Measurements from ENCODE around the gene PGD.
A peak's percentile ranks its signal among the peaks of the same experiment; 100 is the strongest.
"Not testable (repeated sequence)": the region's sequence is repeated elsewhere in the genome, so short reads cannot be mapped to it uniquely, and the experiment has no call there.

Gene PGD

GRCh38 chr1:10389271-10389973, 9.4 kb upstream of the PGD start:
- H3K27ac ChIP-seq = peak overlapping the region in 5 of 21 experiments; percentile 14 to 79 (median 34)
- H3K4me3 ChIP-seq = no peak overlapping the region

DNA sequence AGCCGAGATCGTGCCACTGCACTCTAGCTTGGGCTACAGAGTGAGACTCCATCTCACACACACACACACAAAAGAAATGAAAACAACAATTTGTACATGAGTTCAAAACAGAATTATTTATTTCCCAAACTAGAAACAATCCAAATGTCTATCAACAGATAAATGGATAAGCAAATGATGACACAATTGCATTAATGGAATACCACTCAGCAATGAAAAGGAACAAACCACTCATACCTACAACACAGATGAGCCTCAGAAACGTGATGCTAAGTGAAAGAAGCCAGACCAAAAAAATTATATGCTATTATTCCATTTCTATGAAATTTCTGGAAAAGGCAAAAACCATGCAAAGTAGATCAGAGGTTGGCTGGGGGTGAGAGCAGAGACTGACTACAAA, 2.0 kb upstream of the PGD start:
- Histone ChIP-seq H3K4me3 (no peak overlapping the region), H3K27ac (no peak overlapping the region)

DNA sequence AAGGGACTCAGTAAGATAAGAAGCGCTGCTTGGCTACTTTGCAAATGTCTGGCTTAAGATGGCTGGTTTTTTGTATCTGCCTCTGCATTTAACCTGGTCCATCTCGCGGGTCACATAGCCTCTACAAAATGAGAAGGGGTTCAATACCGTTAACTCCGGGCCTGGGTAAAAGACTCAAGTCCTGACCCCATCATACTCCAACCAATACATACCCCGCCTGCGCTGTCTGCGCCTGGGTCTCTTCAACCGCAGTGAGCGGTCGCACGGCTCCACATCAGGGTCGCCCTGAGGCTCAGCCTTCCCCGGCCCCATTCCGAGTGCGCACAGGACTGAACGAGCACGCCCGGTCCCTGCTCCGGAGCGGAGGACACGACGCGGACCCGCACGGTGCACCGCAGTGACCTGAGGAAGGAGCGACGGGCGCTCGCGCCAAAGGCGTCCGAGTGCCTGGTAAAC, 558 bp upstream of the PGD start:
- Histone ChIP-seq H3K27ac (peak overlapping the region in 15 of 21 experiments; percentile 35 to 93 (median 76)), H3K4me3 (peak overlapping the region; percentile 78 to 97 (median 92))

- Histone ChIP-seq H3K27ac (peak overlapping the region in 20 of 21 experiments; percentile 74 to 94 (median 89)), H3K4me3 (peak overlapping the region; percentile 78 to 97 (median 92))
These were observed 629 bp downstream of the PGD start for GRCh38 chr1:10399444-10399941.

DNA sequence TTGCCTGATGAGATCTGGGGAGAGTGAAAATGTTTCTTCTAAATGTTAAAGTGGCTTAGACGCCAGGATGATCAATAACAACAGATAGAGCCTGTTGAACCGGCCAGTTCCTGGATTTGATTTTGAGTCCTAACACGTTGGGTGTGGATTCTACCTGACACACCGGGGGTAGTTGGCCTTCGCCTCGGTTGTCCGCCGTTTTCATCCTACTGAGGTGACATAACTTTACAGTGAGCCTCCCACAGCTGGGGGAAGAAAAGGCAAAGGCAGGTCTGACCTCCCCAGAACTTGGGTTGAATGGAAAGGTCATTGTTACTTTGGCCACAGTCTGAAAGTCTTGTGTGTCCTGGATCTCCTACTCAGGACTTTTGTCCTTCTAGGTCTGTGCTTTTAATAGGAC, 1.1 kb downstream of the PGD start:
- Histone ChIP-seq H3K27ac (peak overlapping the region in 17 of 21 experiments; percentile 27 to 93 (median 88)), H3K4me3 (peak overlapping the region; percentile 78 to 97 (median 92))

- Histone ChIP-seq H3K27ac (peak overlapping the region in 3 of 21 experiments; percentile 3 to 93 (median 18)), H3K4me3 (no peak overlapping the region)
These were observed 2.4 kb downstream of the PGD start for GRCh38 chr1:10401281-10401680.

- H3K27ac ChIP-seq = no peak overlapping the region
These were observed 3.9 kb downstream of the PGD start for GRCh38 chr1:10402729-10403274.

DNA sequence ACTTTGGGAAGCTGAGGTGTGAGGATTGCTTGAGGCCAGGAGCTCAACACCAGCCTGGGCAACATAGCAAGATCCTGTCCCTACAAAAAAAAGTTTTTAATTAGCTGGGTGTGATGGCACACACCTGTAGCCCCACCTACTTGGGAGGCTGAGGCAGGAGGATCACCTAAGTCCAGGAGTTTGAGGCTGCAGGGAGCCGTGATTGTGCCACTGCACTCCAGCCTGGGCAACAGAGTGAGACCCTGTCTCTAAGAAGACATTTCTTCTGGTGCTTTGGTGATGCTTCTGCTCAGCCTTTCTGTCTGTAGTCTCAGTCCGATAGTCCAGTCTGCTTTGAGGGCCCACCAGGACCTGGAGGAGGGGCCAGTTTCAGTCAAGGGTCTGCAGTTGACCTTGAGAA, 8.3 kb downstream of the PGD start:
- Histone ChIP-seq H3K4me3 (no peak overlapping the region), H3K27ac (no peak overlapping the region)

More at GRCh38 chr1:10402729-10403274, 3.9 kb downstream of the PGD start:
- no peak overlapping the region for H3K4me3 ChIP-seq

GRCh38 chr1:10415211-10415930, 16.5 kb downstream of the PGD start:
- Histone ChIP-seq H3K27ac (peak overlapping the region in 13 of 21 experiments; percentile 3 to 69 (median 42)), H3K4me3 (no peak overlapping the region)

GRCh38 chr1:10415967-10416366, 17.1 kb downstream of the PGD start:
- peak overlapping the region in 8 of 21 experiments; percentile 11 to 69 (median 44) for H3K27ac ChIP-seq
- not testable (repeated sequence) for H3K4me3 ChIP-seq

DNA sequence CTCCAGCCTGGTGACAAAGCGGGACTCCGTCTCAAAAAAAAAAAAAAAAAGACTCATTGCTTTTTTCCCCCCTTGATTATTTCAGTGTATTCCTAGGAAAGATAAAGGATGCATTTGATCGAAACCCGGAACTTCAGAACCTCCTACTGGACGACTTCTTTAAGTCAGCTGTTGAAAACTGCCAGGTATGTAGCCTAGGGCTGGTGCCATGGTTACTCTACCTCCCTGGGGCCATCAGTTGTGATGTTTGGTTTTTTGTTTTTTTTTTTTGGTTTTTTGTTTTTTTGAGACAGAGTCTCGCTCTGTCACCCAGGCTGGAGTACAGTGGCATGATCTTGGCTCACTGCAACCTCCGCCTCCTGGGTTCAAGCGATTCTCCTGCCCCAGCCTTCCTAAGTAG, 19.9 kb downstream of the PGD start:
- not testable (repeated sequence) for H3K27ac ChIP-seq, H3K4me3 ChIP-seq

- no peak overlapping the region for H3K27ac ChIP-seq
- H3K4me3 ChIP-seq = no peak overlapping the region
These were observed 20.5 kb downstream of the PGD start for GRCh38 chr1:10419351-10419750.

- no peak overlapping the region for H3K4me3 ChIP-seq
- no peak overlapping the region for H3K27ac ChIP-seq
These were observed 22.8 kb downstream of the PGD start for GRCh38 chr1:10421637-10422036.

GRCh38 chr1:10424034-10424433, 25.2 kb downstream of the PGD start:
- H3K27ac ChIP-seq = no peak overlapping the region

GRCh38 chr1:10424651-10425050, 25.8 kb downstream of the PGD start:
- Histone ChIP-seq H3K4me3 (no peak overlapping the region), H3K27ac (no peak overlapping the region)

More at GRCh38 chr1:10424034-10424433, 25.2 kb downstream of the PGD start:
- no peak overlapping the region for H3K4me3 ChIP-seq

- not testable (repeated sequence) for H3K27ac ChIP-seq, H3K4me3 ChIP-seq
These were observed 27.1 kb downstream of the PGD start for GRCh38 chr1:10425826-10426534.

GRCh38 chr1:10426535-10426848, 27.6 kb downstream of the PGD start:
- not testable (repeated sequence) for H3K4me3 ChIP-seq

GRCh38 chr1:10428984-10429383, 30.1 kb downstream of the PGD start:
- Histone ChIP-seq H3K4me3 (no peak overlapping the region), H3K27ac (no peak overlapping the region)

More at GRCh38 chr1:10426535-10426848, 27.6 kb downstream of the PGD start:
- H3K27ac ChIP-seq = not testable (repeated sequence)

DNA sequence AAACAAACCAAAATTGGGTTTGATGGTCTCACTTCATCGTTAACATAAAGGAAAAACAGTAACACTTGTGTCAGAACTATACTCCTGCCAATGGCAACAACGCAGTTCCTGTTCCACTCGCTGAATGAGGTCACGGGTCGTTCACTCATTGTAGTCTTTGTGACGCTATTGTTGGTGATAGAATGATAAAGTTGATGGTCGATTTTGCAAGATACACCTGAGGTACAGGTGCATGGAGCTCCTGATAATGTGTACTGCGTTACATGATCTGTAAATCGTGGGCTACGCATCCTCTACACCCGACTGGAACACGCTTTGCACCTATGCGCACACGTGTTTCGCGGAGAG, 31.0 kb downstream of the PGD start:
- H3K4me3 ChIP-seq = peak overlapping the region; percentile 48 to 86 (median 72)
- peak overlapping the region in 16 of 21 experiments; percentile 25 to 81 (median 66) for H3K27ac ChIP-seq
